GM18498 (cell line): ENCODE data around the gene SYTL3.
"Not testable (repeated sequence)": the region's sequence is repeated elsewhere in the genome, so short reads cannot be mapped to it uniquely, and the experiment has no call there.

Experiments used
- ATAC-seq: cut with Tn5 transposase; IDR thresholded peaks from one replicate; pipeline ENCODE4 v1.9.1; 2021; ENCODE audit warnings: mild to moderate bottlenecking, moderate library complexity; ENCODE audit not compliant: unreplicated experiment

The SYTL3 gene

DNA sequence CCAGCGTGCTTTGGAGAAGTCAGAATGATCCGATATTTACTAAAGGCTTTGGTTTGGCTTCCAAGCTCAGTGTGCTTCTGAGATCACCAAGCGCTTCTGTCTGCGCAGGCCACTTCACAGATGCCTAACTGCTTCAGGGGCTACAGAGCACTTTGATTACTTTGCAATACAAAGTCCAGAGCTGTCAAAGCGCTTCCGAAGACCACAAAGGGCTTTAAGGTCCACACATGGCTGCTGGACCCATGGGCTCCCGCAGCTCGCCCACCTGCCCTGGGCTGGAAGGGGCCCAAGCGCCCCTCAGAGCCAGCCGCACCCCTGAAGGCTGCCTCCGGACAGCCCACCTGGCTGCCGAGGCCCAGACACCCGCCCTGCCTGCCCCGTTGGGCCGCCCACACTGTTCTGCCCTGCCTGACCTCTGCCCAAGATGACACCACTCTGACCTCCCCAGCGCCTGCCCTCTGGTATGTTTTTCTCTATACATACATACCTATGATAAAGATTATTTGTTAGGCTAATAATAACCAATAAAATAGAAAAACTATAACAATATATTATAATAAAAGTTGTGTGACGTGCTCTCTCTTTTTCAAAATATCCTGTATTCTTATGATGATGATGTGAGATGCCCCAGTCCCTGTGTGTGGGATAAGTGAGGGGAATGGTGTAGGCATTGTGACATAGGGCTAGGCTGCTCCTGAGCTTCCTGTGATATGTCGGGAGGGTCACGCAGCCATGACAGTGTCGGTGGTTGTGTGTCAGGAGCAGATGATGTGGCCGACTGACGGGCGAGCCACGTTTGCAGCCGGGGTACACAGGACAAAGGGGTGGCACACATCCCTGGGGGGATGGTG lies 27.9 kb upstream of the SYTL3 start:
- no peak for ATAC-seq

DNA sequence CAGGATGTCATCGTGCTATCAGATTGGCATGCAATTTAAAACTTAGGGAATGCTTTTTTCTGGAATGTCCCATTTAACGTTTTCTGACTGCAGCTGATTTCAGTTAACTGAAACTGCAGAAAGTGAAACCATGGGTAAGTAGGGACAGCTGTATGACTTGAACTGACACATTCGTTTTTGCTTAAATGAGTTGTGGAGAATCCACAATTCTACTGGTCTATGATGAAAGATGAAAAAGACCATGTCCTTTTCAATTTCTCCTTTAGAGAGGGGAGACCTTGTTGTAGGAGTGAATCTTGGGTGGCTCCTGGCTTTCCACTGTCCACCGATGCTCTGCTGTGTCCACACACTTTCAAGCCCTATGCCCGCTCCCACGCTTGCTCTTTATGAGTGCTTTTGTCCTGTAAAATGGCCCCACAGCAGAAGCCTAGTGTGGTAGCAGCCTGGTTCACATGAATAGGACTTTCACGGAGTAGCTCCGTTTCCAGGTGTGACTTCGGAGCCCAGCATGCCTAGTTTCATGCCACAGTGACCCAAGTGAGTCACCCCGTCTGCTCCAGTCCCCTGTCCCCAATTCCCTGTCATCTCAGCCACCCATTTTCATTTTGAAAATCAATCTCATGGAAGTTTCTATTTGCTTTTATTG lies 27.2 kb upstream of the SYTL3 start:
- ATAC-seq: no peak

DNA sequence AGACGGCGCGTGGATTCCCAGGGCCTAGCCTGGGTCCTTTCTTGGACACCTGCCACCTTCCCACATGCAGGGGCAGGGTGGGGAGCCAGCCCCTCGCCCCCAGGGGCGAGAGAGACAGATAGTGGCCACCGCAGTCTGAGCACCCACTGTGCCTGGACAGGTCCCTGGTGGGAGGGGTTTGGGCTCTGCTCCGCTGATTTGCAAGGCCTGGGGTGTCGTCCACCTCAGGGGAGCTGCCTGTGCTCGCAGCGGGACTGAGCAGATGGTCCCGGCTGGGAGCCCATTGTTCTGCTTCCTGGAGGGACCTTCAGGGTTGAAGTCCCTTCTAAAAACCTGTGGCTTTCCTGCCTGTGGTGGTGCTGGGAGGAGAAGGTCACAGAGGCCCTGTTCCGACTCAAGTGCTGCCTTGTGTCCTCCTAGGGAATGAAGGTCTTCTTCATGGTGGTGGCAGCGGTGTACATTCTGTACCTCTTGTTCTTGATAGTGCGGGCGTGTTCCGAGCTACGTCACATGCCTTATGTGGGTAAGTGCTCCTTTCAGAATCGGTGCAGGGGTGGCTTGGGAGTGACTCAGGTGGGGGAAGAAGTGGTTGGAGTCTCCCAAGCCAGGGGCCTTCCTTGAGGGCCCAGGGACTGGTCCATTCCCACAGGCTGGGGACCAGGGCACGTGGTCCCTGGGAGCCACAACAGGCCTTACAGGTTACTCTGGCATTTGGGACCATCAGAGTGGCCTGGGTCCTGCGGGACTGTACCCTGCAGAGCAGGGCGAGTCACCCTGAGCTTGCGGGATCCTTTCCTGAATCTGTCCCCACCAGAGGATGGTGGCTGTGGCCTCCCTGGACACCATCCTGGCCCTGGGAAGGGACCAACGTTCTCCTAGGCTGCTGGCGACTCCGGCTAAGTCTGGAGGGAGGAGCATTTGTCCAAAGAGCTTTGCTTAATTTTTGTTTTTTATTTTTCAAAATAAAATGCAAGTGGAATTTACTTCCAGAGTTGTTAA lies 24.9 kb upstream of the SYTL3 start:
- ATAC-seq: no peak

DNA sequence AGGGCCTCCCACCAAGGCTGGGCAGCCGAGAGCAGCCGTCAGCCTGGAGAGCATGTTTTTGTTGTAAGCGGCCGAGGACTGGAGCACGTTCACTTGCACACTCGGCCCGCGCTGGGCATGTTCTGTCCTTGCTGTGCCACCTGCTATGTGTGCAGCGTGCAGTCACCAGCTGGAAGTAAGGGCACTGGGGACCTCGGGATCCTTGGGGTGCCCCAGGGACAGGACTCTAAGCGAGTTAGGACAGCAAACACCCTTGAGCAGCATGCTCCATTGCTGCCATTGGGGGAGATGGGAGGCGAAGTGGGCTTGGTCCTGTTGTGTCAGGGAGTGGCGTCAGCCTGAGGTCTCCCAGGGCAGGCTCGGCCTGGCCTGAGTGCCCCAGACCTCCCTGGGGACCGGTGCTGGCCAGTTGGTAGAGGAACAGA lies 24.0 kb upstream of the SYTL3 start:
- ATAC-seq: no peak

DNA sequence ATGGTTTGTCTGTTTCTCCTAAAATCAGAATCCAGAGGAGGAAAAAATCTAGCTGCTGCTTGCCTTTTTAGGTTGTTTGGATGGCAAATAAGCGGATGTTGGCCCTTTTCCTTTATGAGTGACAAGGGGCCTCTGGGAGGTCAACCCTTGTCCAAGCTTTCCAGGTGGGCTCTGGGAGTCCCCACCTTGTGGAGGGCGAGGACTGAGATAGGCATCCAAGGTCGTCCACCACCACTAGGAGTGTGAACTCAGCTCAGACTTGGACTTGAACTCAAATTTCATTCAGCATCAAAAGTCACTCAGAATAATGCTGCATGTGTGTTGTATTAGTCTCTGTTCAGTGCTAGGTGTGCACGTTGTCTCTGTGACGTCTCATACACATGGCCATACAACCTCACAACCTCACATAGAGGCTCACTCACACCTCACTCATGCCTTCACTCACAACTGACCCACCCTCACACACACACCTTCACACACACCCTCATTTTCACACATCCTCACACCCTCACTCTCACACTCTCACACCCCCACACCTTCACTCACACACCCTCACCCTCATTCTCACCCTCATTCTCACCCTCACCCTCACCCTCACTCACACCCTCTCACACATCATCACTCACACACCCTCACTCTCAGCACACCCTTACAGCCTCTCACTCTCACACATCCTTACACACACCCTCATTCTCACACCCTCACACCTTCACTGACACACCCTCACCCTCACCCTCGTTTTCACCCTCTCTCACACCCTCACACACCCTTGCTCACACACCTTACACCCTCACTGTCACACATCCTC lies 23.3 kb upstream of the SYTL3 start:
- ATAC-seq: no peak

DNA sequence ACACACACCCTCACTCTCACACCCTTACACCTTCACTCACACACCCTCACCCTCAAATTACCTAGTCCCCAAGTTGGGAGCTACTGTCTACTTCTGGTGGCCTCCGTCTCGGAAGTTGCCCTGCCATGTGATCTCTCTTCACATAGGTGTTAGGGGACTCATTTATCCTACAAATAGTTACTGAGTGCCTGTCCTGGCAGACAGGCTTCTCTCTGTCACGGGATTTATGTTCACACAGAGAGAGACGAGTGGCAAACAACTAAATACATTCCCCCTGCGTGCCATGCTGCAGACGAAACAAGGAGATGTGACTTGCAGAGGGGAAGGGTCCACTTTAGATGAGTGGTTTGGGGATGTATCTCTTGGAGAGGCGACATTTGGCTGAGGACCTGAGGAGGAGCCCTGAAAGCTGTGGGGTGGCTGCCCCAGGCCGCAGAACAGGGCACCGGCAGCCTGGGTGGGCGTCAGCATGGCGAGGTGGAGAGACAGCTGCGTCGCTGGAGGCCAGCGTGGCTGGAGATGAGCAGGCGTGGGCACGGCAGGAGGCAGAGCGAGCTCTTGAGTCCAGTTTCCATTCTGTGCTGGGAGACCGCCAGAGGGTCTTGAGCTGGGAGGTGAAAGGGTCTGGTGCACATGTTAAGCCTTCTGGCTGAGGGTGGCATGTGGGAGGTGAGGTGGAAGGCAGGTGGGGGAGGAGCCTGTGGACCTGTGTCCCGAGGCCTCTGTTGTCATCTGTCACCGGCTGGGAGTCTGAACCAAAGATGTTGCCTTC lies 22.5 kb upstream of the SYTL3 start:
- no peak for ATAC-seq

DNA sequence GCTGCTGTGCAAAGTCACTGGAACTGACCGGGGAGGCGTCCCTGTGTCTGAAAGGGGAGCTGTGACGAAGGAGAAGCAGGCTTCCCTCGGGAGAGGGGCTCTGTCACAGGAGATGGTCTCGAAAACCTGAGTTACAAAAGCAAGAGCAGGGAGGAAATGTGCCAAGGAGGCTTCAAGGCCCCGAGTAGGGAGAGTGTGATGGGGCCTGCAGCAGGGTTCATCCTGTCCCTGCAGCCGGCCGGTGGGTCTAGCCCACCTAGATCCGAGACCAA lies 22.0 kb upstream of the SYTL3 start:
- ATAC-seq: no peak

DNA sequence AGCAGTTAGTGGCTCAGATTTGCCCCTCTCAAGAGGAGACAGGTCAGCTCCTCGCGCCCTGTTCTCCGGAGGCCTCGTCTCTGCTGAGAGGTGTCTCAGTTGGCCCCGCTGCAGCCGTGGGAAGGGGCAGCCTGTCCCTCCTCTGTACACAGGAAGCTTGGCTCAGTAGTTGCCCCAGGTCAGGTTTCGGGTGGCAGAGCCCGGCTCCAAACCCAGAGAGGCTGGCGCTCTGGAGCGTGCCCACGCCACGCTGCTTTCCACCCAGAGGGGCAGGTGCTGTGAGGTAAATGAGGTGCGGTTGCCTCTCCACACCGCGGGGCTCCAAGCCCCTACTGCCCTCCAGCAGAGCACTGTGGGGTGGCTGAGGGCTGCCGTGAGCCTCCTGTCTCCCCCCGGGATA lies 21.3 kb upstream of the SYTL3 start:
- no peak for ATAC-seq

DNA sequence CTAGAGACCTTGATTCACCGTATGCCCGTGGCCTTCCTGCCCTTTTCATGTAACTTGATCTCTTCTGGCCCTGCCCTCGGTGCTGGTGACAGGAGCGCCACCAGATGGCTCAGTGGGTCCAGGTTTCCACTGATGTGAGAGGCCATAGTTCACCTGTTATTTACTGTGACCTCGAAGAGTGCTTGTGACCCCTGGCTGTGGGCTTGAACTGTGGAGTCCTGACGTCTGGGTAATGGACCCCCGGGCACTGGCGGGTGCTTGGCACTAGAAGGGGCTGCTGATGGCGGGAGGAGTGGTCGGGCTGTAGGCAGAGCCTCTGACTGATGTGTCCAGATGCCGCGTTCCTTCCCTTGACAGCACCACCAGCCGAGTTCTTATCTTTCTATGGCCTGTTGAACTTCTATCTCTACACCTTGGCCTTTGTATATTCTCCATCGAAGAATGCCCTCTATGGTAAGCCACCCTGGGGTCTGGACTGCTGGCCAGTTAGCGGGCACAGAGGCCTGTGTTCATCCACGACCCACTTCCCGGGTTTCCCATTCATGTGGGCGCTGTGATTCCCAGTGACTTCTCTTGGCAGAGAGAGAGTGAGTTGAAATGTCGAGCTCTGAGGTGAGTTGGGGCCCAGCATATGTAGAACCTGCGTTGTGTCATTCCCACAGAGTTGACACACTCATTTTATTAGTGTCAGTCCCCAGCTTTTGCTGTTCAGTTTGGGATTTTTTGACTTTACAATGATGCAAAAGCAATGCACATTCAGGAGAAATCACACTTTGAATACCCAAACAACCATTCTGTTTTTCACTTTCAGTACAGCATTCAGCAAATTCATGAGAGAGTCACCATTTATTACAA lies 20.3 kb upstream of the SYTL3 start:
- no peak for ATAC-seq

DNA sequence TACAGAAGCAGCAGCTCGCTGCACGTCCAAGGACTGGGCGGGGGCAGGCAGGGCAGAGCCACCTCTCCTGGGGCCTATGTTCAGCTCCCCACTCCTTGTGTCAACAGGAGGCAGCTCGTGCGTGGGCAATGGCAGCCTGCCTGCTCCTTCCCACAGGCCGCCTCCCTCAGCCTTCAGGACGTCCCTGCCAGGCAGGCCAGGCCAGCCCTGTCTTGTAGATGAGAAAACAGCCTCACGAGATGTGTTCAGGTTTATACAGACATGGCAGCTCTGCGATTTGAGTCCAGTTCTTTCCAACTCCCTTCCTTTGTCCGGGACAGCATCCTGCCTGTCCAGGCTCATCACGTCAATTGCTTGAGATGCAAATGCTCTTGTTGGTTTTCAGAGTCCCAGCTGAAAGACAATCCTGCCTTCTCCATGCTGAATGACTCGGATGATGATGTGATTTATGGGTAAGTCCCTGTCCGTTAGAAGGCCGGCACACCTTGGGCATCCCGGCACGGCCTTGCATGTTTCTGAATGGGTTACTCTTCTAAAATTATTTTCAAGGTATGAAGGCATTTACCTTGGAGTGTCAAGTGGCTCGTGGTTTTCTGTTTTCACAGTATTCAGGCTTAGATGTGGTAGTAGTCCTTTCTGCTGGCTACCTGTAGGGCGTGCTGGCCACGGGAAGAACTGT lies 18.8 kb upstream of the SYTL3 start:
- ATAC-seq: no peak

DNA sequence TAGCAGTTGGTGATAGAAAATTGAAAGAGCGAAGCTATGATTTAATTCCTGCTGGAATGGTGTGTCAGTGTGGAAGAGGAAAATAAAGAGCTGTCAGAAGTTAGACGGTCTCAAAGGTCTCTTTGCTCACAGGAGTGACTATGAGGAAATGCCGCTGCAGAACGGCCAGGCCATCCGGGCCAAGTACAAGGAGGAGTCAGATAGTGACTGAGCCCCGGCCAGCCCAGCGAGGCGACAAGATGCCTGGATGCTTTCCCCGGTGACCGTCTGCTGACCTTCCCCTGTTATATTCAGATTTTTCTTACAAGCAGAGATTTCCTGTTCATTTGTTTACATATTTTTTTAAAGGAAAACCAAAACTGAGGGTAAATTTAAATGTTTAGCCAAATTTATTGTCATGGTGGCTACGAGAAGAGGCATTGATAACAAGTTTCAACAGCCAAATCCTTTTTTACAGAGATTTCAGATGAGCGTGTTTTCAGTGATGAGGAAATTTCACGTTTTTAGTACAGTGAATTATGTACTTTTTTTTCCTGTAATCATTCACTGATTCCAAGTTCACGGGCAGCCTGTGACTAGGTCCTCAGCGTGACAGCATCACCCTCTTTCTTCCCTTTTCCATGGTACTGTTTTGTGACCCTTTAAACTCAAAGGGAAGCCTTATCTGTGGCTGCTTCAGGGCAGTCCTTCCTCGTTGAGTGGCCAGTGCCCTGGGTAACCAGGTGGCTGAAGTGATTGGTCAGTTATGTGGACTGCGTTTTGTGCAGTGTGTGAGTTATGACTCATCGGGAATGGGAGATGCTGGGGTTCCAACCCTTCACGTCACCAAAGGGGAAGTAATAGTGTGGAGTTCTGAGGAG lies 17.9 kb upstream of the SYTL3 start:
- no peak for ATAC-seq

DNA sequence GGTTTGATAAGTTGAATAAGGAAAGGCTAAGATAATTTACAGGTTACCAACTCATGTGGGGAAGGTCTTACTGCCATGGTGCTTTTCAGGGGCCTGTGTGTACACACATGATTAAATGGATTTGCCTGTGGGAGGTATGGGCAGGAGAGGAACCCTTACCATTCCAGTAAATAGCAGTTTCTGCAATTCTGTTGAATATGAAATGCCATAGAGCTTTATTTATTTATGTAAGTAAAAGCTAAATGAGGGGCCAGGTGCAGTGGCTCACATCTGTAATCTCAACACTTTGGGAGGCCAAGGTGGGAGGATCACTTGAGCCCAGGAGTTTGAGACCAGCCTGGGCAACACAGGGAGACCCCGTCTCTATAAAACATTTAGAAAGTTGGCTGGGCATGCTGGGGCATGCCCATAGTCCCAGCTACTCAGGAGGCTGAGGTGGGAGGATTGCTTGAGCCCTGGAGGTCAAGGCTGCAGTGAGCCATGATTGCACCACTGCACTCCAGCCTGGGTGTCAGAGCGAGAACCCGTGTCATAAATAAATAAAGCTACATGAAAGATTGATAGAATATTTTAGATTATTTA lies 17.2 kb upstream of the SYTL3 start:
- not testable (repeated sequence) for ATAC-seq

DNA sequence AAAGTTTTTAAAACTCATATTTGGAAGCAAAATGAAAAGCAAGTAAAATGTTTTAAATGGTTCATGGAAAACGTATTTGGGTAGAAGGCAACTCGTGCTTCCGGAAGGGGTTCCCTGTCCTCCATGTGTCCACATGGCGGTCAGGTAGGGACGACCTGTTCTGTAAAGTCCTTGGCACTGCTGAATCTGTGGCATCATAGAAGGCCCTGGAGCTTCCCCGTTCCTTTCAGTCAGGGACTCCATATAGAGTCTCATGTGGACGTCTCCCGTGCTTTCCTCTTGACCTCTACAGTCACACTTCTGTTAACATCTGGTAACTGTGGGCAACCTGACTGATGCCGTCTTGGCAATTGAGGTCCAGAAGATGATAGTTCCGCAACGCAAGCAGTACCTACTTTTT lies 16.7 kb upstream of the SYTL3 start:
- no peak for ATAC-seq

DNA sequence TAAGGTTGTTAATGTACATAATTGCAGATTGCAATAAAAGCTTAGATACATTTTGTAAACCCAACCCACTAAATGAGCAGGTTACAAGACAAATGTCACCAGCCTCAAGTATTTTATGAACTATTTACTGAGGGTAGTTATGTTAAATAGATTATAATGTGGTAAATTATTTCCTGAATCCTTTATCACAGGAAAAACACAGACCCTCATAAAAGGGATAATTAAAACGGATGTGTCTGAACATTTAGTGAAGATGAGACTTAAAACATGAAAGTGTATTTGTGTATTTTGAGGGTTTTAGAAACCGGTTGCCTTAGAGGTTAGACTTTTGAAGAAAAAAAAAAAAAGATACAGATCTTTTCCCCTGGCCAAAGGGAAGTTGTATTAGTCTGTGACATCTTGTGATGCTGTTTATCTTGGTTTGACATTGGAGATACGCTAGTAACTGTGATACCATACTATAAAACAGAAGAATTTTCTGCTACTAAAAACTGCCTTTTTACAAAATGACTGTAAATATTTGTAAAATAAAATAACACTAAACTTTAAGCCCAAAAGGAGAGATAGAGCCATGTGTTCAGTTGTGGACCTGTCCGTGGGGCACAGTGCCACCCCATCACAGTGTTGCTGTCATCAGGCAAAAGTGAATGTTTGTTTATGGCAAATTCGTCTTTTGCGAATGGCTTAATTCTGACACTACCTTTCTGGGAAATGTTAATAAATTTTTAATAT lies 15.0 kb upstream of the SYTL3 start:
- ATAC-seq: no peak

DNA sequence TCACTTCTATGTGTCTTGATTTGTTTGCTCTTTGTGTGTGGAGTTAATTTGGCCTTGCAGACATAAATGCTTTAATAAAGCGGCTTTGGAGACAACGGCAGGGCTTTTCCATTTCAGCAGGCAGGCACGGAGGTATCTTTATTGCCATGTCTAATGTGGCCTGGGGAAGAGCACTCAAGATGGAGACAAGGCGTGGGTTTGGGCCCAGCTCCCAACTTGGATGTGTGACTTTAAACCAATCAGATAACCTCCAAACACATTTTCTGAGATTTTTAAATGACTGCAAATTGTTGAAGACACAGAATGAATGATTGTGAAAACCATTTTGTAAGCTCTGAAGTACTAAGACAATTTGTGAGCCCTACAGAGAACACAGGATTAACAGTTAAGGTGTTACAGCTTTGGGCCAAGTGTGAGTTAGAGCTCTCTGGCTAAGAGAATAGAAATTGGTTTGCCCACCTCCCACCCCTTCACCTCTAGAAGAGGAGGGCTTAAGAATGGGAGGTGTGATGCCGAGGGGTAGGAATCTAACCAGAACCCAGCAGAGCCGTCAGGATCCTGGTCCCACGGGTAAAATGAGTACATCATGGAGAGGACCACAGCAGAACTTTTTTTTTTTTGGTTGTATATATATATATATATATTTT lies 14.3 kb upstream of the SYTL3 start:
- no peak for ATAC-seq

DNA sequence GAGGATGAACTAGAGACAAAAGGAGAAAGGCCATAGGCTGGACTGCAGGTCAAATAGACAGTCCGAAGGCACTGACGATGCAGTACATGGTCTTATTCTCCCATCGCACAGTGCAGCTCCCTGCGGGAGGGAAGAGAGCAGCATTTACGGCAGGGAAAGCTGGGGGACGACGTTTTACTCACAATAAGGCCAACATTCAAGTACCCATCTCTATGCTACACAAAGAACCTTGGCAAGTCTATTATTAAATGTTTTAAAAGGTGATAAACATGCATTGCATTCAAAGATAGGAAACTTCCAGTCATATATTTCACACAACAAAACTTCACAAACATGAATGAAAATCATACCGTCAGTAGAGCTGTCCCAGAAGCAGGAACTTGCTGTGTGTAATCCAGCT lies 13.1 kb upstream of the SYTL3 start:
- ATAC-seq: no peak
